Measurements from ENCODE around the gene KSR2. TPM values are rescaled to one million over a fixed set of nuclear protein-coding genes. Genes with fewer than 3 reads are reported as not detected.

KSR2 gene
- total and polyA plus RNA-seq, 2 donors from 2014 or later, result 0.34 to 2.9 TPM

DNA sequence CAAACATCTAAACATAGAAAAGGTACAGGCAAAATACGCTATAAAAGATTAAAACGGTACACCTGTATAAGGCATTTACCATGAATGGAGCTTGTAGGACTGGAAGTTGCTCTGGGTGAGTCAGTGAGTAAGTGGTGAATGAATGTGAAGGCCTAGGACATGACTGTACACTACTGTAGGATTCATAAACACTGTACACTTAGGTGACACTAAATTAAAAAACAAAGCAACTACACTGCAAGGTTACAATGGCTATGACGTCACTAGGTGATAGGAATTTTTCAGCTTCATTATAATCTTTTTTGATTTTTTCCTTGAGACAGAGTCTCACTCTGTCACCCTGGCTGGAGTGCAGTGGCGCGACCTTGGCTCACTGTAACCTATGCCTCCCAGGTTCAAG, 269.2 kb downstream of the KSR2 start:
- Histone ChIP-seq H3K4me3 (ENCODE audit: low read length in 3 of 3) (no peak overlapping the region), H3K27ac (ENCODE audit: low read depth in 2 of 2, low read length in 2 of 2) (no peak overlapping the region), H3K9me3 (ENCODE audit: control insufficient read depth in 2 of 3, insufficient read depth in 1 of 3, low read length in 3 of 3) (no peaks in the 10 kb centered on the region), H3K9ac (ENCODE audit: low read length in 3 of 3) (no peak overlapping the region), H3K4me1 (ENCODE audit: control insufficient read depth in 2 of 3, insufficient read depth in 2 of 3, low read depth in 1 of 3, low read length in 3 of 3) (no peaks in the 10 kb centered on the region), H3K36me3 (ENCODE audit: control insufficient read depth in 2 of 3, insufficient read depth in 3 of 3, low read length in 3 of 3) (no peaks in the 10 kb centered on the region), H3K27me3 (ENCODE audit: control insufficient read depth, insufficient read depth, low read length) (no peaks in the 10 kb centered on the region)
- TF ChIP-seq, protein P1, sequence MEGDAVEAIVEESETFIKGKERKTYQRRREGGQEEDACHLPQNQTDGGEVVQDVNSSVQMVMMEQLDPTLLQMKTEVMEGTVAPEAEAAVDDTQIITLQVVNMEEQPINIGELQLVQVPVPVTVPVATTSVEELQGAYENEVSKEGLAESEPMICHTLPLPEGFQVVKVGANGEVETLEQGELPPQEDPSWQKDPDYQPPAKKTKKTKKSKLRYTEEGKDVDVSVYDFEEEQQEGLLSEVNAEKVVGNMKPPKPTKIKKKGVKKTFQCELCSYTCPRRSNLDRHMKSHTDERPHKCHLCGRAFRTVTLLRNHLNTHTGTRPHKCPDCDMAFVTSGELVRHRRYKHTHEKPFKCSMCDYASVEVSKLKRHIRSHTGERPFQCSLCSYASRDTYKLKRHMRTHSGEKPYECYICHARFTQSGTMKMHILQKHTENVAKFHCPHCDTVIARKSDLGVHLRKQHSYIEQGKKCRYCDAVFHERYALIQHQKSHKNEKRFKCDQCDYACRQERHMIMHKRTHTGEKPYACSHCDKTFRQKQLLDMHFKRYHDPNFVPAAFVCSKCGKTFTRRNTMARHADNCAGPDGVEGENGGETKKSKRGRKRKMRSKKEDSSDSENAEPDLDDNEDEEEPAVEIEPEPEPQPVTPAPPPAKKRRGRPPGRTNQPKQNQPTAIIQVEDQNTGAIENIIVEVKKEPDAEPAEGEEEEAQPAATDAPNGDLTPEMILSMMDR (IDR thresholded peaks at IDR 0.05; ENCODE audit: borderline replicate concordance, extremely low read depth, insufficient read depth), result no peak
- DNase-seq (no peak), FAIRE-seq (no peak)
- intact Hi-C loops (cut with DNase I), result no loop called here

DNA sequence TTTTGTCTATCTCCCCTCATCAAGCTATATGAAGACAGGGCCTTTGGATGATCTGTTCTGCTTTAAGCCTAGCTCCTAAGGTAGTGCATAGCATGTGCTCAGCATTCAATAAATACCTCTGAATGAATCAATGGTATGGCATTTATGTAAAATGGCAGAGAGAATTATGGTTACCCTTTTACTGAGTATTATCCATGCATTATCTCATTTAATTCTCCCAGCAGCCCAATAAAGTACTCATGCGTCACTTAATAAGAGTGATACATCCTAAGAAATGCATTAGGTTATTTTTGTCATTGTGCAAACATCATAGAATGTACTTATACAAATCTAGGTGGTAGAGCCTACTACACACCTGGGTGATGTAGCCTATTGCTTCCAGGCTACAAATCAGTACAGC, 269.7 kb downstream of the KSR2 start:
- Histone ChIP-seq H3K27me3 (ENCODE audit: control insufficient read depth, insufficient read depth, low read length) (no peaks in the 10 kb centered on the region), H3K9me3 (ENCODE audit: control insufficient read depth in 2 of 3, insufficient read depth in 1 of 3, low read length in 3 of 3) (no peaks in the 10 kb centered on the region), H3K27ac (ENCODE audit: low read depth in 2 of 2, low read length in 2 of 2) (no peak overlapping the region), H3K4me1 (ENCODE audit: control insufficient read depth in 2 of 3, insufficient read depth in 2 of 3, low read depth in 1 of 3, low read length in 3 of 3) (no peaks in the 10 kb centered on the region), H3K9ac (ENCODE audit: low read length in 3 of 3) (no peak overlapping the region), H3K4me3 (ENCODE audit: low read length in 3 of 3) (no peak overlapping the region), H3K36me3 (ENCODE audit: control insufficient read depth in 2 of 3, insufficient read depth in 3 of 3, low read length in 3 of 3) (no peaks in the 10 kb centered on the region)
- FAIRE-seq, result no peak
- TF ChIP-seq, protein P1 (IDR thresholded peaks at IDR 0.05; ENCODE audit: borderline replicate concordance, extremely low read depth, insufficient read depth), result no peak
- intact Hi-C loops (cut with DNase I), result no loop called here
- no peak for DNase-seq

DNA sequence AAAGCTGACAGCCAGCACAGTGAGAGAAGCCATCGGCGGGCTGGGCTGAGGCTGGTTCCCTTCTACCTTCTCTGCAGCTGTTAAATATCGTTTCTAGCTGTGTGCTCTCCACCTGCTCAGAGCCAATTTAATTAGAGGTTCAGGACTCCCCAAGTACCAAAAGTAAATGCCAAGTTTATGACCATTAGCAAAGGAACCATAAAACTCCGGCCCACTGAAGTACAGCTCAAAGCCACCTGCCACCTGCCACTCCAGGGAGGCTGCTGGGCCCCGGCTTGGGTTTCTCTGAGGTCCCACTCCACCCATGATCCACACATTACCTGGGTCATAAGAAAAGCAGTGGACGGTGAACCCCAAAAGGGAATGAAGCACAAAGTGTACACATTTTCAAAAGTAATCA, 272.8 kb downstream of the KSR2 start:
- TF ChIP-seq, protein P1 (IDR thresholded peaks at IDR 0.05; ENCODE audit: borderline replicate concordance, extremely low read depth, insufficient read depth), result no peak
- no peak overlapping the region for H3K27ac ChIP-seq (ENCODE audit: low read depth in 2 of 2, low read length in 2 of 2)
- FAIRE-seq (no peak), DNase-seq (peak in 2 of 5 donors; percentile 16 to 28)
- no peaks in the 10 kb centered on the region for H3K36me3 ChIP-seq (ENCODE audit: control insufficient read depth in 2 of 3, insufficient read depth in 3 of 3, low read length in 3 of 3)
- H3K9ac ChIP-seq (ENCODE audit: low read length in 3 of 3), result no peak overlapping the region
- intact Hi-C loops (cut with DNase I), result no loop called here
- H3K4me3 ChIP-seq (ENCODE audit: low read length in 3 of 3), result no peak overlapping the region
- no peaks in the 10 kb centered on the region for H3K4me1 ChIP-seq (ENCODE audit: control insufficient read depth in 2 of 3, insufficient read depth in 2 of 3, low read depth in 1 of 3, low read length in 3 of 3)
- H3K27me3 ChIP-seq (ENCODE audit: control insufficient read depth, insufficient read depth, low read length), result no peaks in the 10 kb centered on the region
- peaks cover 0 to 4% (median 0%) of the 10 kb centered on the region in 3 donors for H3K9me3 ChIP-seq (ENCODE audit: control insufficient read depth in 2 of 3, insufficient read depth in 1 of 3, low read length in 3 of 3)

DNA sequence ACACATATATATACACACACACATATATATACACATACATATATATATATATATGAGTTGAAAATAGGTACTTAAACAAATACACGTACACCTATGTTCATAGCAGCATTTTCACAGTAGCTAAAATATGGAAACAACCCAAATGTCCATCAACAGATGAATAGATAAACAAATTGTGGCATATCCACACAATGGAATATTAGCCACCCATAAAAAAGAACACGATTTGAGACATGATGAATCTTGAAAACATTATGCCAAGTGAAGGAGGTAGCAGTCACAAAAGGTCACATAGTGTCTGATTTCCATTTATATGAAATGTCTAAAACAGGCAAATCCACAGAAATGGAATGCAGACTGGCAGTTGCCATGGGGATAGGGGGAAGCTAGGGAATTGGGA, 276.3 kb downstream of the KSR2 start:
- H3K4me3 ChIP-seq (ENCODE audit: low read length in 3 of 3), result no peak overlapping the region
- H3K27ac ChIP-seq (ENCODE audit: low read depth in 2 of 2, low read length in 2 of 2), result no peak overlapping the region
- no peak overlapping the region for H3K9ac ChIP-seq (ENCODE audit: low read length in 3 of 3)
- DNase-seq (no peak), FAIRE-seq (no peak)
- no peaks in the 10 kb centered on the region for H3K36me3 ChIP-seq (ENCODE audit: control insufficient read depth in 2 of 3, insufficient read depth in 3 of 3, low read length in 3 of 3)
- H3K9me3 ChIP-seq (ENCODE audit: control insufficient read depth in 2 of 3, insufficient read depth in 1 of 3, low read length in 3 of 3), result peaks cover 0 to 4% (median 0%) of the 10 kb centered on the region in 3 donors
- TF ChIP-seq, protein P1 (IDR thresholded peaks at IDR 0.05; ENCODE audit: borderline replicate concordance, extremely low read depth, insufficient read depth), result no peak
- intact Hi-C loops (cut with DNase I), result no loop called here
- no peaks in the 10 kb centered on the region for H3K4me1 ChIP-seq (ENCODE audit: control insufficient read depth in 2 of 3, insufficient read depth in 2 of 3, low read depth in 1 of 3, low read length in 3 of 3)
- H3K27me3 ChIP-seq (ENCODE audit: control insufficient read depth, insufficient read depth, low read length), result no peaks in the 10 kb centered on the region
